ENCODE data around the gene DEPDC4.

DEPDC4 gene

DNA sequence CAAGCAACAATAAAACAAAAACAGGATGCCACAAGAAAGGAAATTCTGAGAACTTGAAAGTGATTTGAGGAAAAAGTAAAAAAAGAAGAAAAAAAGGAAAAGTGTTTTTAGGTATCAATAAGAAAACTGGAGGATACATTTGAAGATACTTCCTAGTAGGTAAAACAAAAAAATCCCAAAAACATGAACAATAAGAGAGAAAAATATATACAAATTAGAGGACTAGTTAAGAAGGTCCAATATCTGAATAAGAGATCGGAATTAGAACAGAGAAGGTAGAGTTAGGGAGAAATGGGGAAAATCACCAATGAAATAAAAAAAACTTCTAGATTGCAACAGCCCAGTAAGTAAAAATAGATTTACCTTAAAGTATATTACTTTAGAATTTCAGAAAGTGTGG lies 8.8 kb downstream of the DEPDC4 start:
- no peak overlapping the region for H3K4me3 ChIP-seq (replicated peaks; ENCODE audit: low read depth, low read length)
- TF ChIP-seq, protein P1, sequence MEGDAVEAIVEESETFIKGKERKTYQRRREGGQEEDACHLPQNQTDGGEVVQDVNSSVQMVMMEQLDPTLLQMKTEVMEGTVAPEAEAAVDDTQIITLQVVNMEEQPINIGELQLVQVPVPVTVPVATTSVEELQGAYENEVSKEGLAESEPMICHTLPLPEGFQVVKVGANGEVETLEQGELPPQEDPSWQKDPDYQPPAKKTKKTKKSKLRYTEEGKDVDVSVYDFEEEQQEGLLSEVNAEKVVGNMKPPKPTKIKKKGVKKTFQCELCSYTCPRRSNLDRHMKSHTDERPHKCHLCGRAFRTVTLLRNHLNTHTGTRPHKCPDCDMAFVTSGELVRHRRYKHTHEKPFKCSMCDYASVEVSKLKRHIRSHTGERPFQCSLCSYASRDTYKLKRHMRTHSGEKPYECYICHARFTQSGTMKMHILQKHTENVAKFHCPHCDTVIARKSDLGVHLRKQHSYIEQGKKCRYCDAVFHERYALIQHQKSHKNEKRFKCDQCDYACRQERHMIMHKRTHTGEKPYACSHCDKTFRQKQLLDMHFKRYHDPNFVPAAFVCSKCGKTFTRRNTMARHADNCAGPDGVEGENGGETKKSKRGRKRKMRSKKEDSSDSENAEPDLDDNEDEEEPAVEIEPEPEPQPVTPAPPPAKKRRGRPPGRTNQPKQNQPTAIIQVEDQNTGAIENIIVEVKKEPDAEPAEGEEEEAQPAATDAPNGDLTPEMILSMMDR (IDR thresholded peaks at IDR 0.05; ENCODE audit: low read depth, low read length, missing control alignments), result no peak
- no peak for DNase-seq (ENCODE audit: extremely low read depth, low read depth)

DNA sequence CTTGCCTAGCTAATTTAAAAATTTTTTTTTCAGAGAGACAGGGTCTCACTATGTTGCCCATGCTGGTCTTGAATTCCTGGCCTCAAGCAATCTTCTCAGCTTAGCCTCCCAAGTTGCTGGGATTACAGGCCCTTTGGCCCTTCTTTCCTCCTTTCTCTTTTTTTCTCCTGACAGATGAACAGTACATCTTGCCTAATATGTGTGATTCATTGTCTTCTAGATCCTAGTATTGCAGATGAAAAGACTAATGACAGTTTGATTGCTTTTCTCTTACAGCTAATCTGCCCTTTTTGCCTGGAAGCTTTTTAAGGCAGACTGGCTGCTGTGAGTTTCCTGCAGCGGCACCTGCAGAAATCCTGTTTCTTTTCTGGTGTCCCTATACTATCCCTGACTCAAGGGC lies 12.0 kb downstream of the DEPDC4 start:
- DNase-seq (ENCODE audit: extremely low read depth, low read depth), result no peak
- TF ChIP-seq, protein P1 (IDR thresholded peaks at IDR 0.05; ENCODE audit: low read depth, low read length, missing control alignments), result no peak
- no peak overlapping the region for H3K4me3 ChIP-seq (replicated peaks; ENCODE audit: low read depth, low read length)

DNA sequence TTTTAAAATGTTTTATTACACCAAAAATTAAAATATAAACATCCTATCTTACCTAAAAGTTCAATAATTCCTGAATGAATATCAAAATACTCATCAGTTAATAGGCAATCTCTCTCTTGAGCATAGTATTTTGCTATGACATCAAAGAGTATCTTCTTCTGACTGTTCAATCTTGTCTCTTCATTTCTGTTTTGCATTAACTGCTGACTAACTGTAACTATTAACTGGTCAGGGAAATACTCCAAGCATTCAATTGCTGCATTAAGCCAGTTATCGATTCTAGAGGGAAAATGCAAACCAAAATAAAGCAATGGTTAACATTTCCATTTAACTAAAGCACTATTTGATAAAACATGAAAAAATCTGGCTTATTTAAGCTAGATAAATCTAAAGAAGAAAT lies 13.4 kb downstream of the DEPDC4 start:
- DNase-seq (ENCODE audit: extremely low read depth, low read depth), result no peak
- TF ChIP-seq, protein P1 (IDR thresholded peaks at IDR 0.05; ENCODE audit: low read depth, low read length, missing control alignments), result no peak
- H3K4me3 ChIP-seq (replicated peaks; ENCODE audit: low read depth, low read length), result no peak overlapping the region

DNA sequence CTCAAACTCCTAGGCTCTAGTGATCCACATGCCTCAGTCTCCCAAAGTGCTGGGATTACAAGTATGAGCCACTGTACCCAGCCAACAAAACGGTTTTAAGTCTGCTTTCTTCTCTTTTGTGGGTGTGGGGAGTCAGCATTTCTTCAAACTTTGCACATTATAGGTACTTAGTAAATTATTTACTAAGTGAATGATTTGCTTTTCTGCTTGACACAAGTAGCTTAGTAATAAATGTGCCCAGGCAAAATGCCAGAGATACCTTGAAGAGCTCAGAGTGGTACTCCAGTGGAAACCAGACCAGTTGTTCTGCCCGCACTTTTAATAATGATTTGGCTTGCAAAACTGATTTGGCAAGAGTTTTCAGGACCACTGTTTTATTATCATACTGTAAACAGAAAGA lies 15.0 kb downstream of the DEPDC4 start:
- no peak overlapping the region for H3K4me3 ChIP-seq (replicated peaks; ENCODE audit: low read depth, low read length)
- TF ChIP-seq, protein P1 (IDR thresholded peaks at IDR 0.05; ENCODE audit: low read depth, low read length, missing control alignments), result no peak
- no peak for DNase-seq (ENCODE audit: extremely low read depth, low read depth)

DNA sequence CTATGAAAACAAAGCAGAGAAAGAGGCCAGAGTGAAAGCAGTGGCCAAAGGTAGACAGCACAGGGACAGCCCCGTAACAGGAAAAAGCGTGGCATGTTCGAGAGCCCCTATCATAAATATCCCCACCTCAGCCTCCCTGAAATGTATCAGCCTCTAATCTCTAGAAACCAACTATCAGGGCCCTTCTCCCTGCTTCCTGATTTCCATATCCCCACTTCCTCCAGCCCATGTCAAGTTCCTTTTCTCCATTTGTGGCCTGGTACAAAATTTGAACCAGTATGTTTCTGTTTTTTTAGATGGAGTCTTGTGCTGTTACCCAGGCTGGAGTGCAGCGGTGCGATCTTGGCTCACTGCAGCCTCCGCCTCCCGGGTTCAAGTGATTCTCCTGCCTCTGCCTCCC lies 16.9 kb downstream of the DEPDC4 start:
- H3K4me3 ChIP-seq (replicated peaks; ENCODE audit: low read depth, low read length), result no peak overlapping the region
- TF ChIP-seq, protein P1 (IDR thresholded peaks at IDR 0.05; ENCODE audit: low read depth, low read length, missing control alignments), result no peak
- no peak for DNase-seq (ENCODE audit: extremely low read depth, low read depth)

DNA sequence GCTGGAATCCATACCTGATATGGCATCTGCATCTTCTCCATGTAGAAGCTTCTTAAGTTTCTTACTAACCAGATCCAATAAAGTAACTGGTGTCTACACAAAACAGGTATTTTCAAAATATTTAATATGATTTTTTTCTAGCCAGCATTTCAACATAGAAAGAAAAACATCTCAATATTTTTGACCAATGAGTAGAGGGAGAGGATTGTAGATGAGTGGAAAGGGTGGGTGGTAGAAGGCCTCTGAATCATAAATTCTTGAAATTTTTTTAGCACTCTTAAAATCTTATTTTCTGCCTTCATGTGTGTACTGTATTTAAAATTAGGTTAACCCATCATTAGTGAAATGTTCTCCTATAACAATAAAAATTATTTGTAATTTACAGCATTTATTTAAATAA lies 18.0 kb downstream of the DEPDC4 start:
- TF ChIP-seq, protein P1 (IDR thresholded peaks at IDR 0.05; ENCODE audit: low read depth, low read length, missing control alignments), result no peak
- no peak for DNase-seq (ENCODE audit: extremely low read depth, low read depth)
- no peak overlapping the region for H3K4me3 ChIP-seq (replicated peaks; ENCODE audit: low read depth, low read length)

DNA sequence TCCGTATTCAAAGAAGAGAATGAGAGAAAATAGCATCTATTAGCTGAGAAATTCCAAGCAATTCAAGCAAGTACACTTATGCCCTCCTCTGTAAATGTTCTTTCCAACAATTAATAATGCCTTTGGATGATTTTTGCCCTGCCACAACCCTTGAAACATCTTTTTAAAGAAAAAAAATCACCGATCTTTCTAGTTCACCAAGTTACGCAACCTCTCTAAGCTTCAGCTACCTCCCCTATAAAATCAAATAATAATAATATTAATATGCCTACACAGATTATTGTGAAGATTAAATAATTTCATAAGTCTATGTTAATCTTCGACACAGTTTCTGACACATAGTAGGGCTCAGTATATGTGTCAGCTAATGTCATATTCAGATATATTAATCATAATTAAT lies 19.1 kb downstream of the DEPDC4 start:
- TF ChIP-seq, protein P1 (IDR thresholded peaks at IDR 0.05; ENCODE audit: low read depth, low read length, missing control alignments), result no peak
- no peak overlapping the region for H3K4me3 ChIP-seq (replicated peaks; ENCODE audit: low read depth, low read length)
- DNase-seq (ENCODE audit: extremely low read depth, low read depth), result no peak

Measured in HFF-Myc (cell line).